K562 (cell line): ENCODE data around the gene GLG1. TPM values are rescaled to one million over a fixed set of nuclear protein-coding genes. Genes with fewer than 3 reads are reported as not detected.

Experiments used
- ATAC-seq: fragments of 200-7000 bp; cut with Tn5 transposase; 3 replicates; pipeline ENCODE4 v1.9.1; 2020; ENCODE audit warnings: moderate library complexity
- BruUV-seq: library from RNA; stranded (reverse); fragments of 400-500 nt; replicated peaks from 2 replicates; lab custom pipeline; 2021; lab: Mats Ljungman, UMichigan
- CTCF ChIA-PET: fragments of 300-600 bp; formaldehyde crosslinking; extraction: SDS; loops from one replicate; lab custom pipeline; 2021; ENCODE audit warnings: low intra/inter-chr PET ratio; lab: Yijun Ruan, JAX
- POLR2A ChIA-PET: fragments of 300-600, 350-650 bp; sonication (Branson Sonifier 250); formaldehyde crosslinking; extraction: SDS; loops from one replicate; lab custom pipeline; 2021; ENCODE audit warnings: antibody characterized with exemption, inconsistent platforms; lab: Yijun Ruan, JAX
- DNase-seq, 4 experiments: peaks; one replicate each; pipeline versions ENCODE4 v3.0.0 to v3.0.0-alpha.2; 2011 to 2018; ENCODE audit warnings: low spot score in 3 of 4, mixed read lengths in 3 of 4; ENCODE audit errors: extremely low read depth in 1 of 4
- FAIRE-seq: peaks from 2 replicates; lab custom pipeline; 2011; peaks lifted over from hg19 to GRCh38; lab: Jason Lieb, UNC
- H2AFZ ChIP-seq: 2 replicates; pipeline ENCODE4 v1.6.0; 2011; ENCODE audit warnings: low read depth, low read length, control low read depth, inconsistent platforms
- H3K27ac ChIP-seq: fragments of 200-600 bp; 3 replicates; pipeline ENCODE4 v1.8.0; 2011; ENCODE audit warnings: low read depth, mild to moderate bottlenecking, control low read depth, inconsistent platforms, low read length, moderate library complexity, mixed read lengths; ENCODE audit errors: extremely low read depth
- H3K27me3 ChIP-seq, 2 experiments: fragments of 300-600 bp in 1 of 2; 2 replicates in 1 of 2; 3 replicates in 1 of 2; pipeline versions ENCODE4 v1.6.0 to v1.8.0; 2011; ENCODE audit warnings: inconsistent platforms in 2 of 2, low read length in 2 of 2, mild to moderate bottlenecking in 1 of 2, mixed read lengths in 1 of 2, moderate library complexity in 1 of 2; ENCODE audit not compliant: control insufficient read depth in 2 of 2, insufficient read depth in 2 of 2
- H3K36me3 ChIP-seq: fragments of 300-600 bp; 3 replicates; pipeline ENCODE4 v1.8.0; 2011; ENCODE audit warnings: mild to moderate bottlenecking, low read length, inconsistent platforms; ENCODE audit not compliant: control insufficient read depth, insufficient read depth
- H3K4me1 ChIP-seq, 2 experiments: fragments of 200-600 bp in 1 of 2; replicated peaks in 1 of 2; 2 replicates in 1 of 2; 3 replicates in 1 of 2; pipeline versions ENCODE4 v1.5.1 to v1.8.0; 2011; ENCODE audit warnings: inconsistent platforms in 2 of 2, low read length in 2 of 2, mild to moderate bottlenecking in 1 of 2, mixed read lengths in 1 of 2, moderate library complexity in 1 of 2; ENCODE audit not compliant: control insufficient read depth in 2 of 2, insufficient read depth in 2 of 2
- H3K4me2 ChIP-seq: 2 replicates; pipeline ENCODE4 v1.6.1; 2011; ENCODE audit warnings: low read length, control low read depth, inconsistent platforms, mixed read lengths; ENCODE audit not compliant: insufficient read depth
- H3K4me3 ChIP-seq: fragments of 200-600 bp; sonication (generic), shearing (Covaris generic); 2 replicates; pipeline ENCODE4 v1.5.1; 2016; ENCODE audit warnings: control low read depth, inconsistent platforms
- H3K79me2 ChIP-seq: fragments of 200-600 bp; 3 replicates; pipeline ENCODE4 v1.8.0; 2011; ENCODE audit warnings: low read length, inconsistent platforms; ENCODE audit not compliant: control insufficient read depth, insufficient read depth
- H3K9ac ChIP-seq, 2 experiments: 2 replicates each; pipeline versions ENCODE4 v1.6.0 to v1.6.1; 2011; ENCODE audit warnings: low read depth in 2 of 2, low read length in 2 of 2, control low read depth in 1 of 2, inconsistent platforms in 1 of 2, mild to moderate bottlenecking in 1 of 2, mixed read lengths in 1 of 2; ENCODE audit not compliant: insufficient read depth in 1 of 2
- H3K9me1 ChIP-seq: one replicate; pipeline ENCODE4 v1.6.0; 2011; ENCODE audit warnings: inconsistent platforms, mild to moderate bottlenecking, low read length, moderate library complexity; ENCODE audit not compliant: control insufficient read depth, insufficient read depth
- H3K9me3 ChIP-seq: replicated peaks from 2 replicates; pipeline ENCODE4 v1.5.1; 2011; ENCODE audit warnings: low read depth, low read length, inconsistent platforms; ENCODE audit not compliant: control insufficient read depth, insufficient read depth
- H4K20me1 ChIP-seq: replicated peaks from 2 replicates; pipeline ENCODE4 v1.6.1; 2011; ENCODE audit warnings: low read length, inconsistent platforms, mixed read lengths; ENCODE audit not compliant: control insufficient read depth, insufficient read depth
- ATF7 ChIP-seq: fragments of 450-650 bp; IDR thresholded peaks from 2 replicates; pipeline ENCODE4 v1.7.1; 2014; ENCODE audit warnings: mild to moderate bottlenecking, moderate library complexity
- CC2D1A ChIP-seq: fragments of 450-650 bp; IDR thresholded peaks from 2 replicates; pipeline ENCODE4 v1.6.1; 2017; ENCODE audit warnings: mild to moderate bottlenecking
- DPF2 ChIP-seq: fragments of 450-650 bp; IDR thresholded peaks from 2 replicates; pipeline ENCODE4 v1.6.1; 2016
- FOXA3 ChIP-seq, 2 experiments: fragments of 450-650 bp in 1 of 2; sonication (generic) in 1 of 2; formaldehyde crosslinking; IDR thresholded peaks in 1 of 2; conservative IDR thresholded peaks in 1 of 2; 2 replicates each; pipeline versions ENCODE4 v1.4.0 to v1.8.0; 2020 to 2022; ENCODE audit warnings: mild to moderate bottlenecking in 2 of 2, missing genetic modification reagents in 1 of 2
- MYBL2 ChIP-seq, 2 experiments: fragments of 450-650 bp in 1 of 2; sonication (generic) in 1 of 2; formaldehyde crosslinking in 1 of 2; IDR thresholded peaks; 2 replicates each; pipeline versions ENCODE4 v1.6.1 to v1.8.1; 2017 to 2022; ENCODE audit warnings: borderline replicate concordance in 1 of 2, inconsistent platforms in 1 of 2, low read depth in 1 of 2, mild to moderate bottlenecking in 1 of 2, missing genetic modification reagents in 1 of 2, moderate library complexity in 1 of 2
- WHSC1 ChIP-seq: IDR thresholded peaks from one replicate; pipeline ENCODE4 v1.6.1; 2012; ENCODE audit warnings: low read length, control low read depth, inconsistent platforms
- ZNF175 ChIP-seq: fragments of 200-800 bp; sonication (Bioruptor generic); IDR thresholded peaks from 2 replicates; pipeline ENCODE4 v1.6.1; 2016; ENCODE audit warnings: low read depth, mild to moderate bottlenecking, missing genetic modification characterization, missing compliant biosample characterization
- ZNF311 ChIP-seq: fragments of 250-450 bp; sonication (Bioruptor Pico); IDR thresholded peaks from 2 replicates; pipeline ENCODE4 v1.4.0; 2020; ENCODE audit warnings: mild to moderate bottlenecking, moderate library complexity
- WGBS: fragments of 100-300 bp; shearing (Covaris generic); methylation state at CpG from one replicate; pipeline ENCODE4 v1.1.6; 2016; ENCODE audit warnings: low coverage, mixed read lengths; ENCODE audit not compliant: insufficient coverage; ENCODE audit errors: missing lambda C conversion rate; 5-methylcytosine and 5-hydroxymethylcytosine counted together
- in situ Hi-C: fragments of 300-500 bp; cut with MboI; formaldehyde crosslinking; loops from 4 replicates; pipeline ENCODE4 v1.15.0; 2018; ENCODE audit warnings: inconsistent platforms, mixed read lengths
- intact Hi-C: fragments of 100-400 bp; cut with micrococcal nuclease; formaldehyde crosslinking; loops from 2 replicates; pipeline ENCODE4 v1.14.2; 2022
- polyA plus RNA-seq, 8 experiments: library from polyadenylated mRNA; depleted of rRNA in 4 of 8; stranded (reverse) in 5 of 8; unstranded in 3 of 8; fragments of >200 nt; fragmentation: Nextera tagmentation in 2 of 8; fragmentation: Illumina TruSeq in 1 of 8; extraction: Ambion mirVana in 2 of 8; extraction: Trizol in 1 of 8; gene quantifications; 2 replicates each; pipeline versions ENCODE4 v1.2.1 to v1.2.3, GENCODE V29; 2011 to 2014; ENCODE audit warnings: inconsistent platforms in 1 of 8, missing spikeins in 1 of 8
- total RNA-seq, 7 experiments: library from RNA; depleted of rRNA in 6 of 7; stranded (reverse); fragments of >200 nt in 6 of 7; fragmentation: Illumina TruSeq in 2 of 7; extraction: Trizol in 2 of 7; gene quantifications; 2 replicates each; pipeline versions ENCODE4 v1.2.1 to v1.2.3, GENCODE V29; 2011 to 2021; ENCODE audit warnings: low replicate concordance in 1 of 7

The GLG1 gene
- total and polyA plus RNA-seq, 9 of the 15 experiments (the other 6 are each of a cell fraction or from before 2014, with no cell fraction given), result 6.2 to 36.0 (median 23.6) TPM

GRCh38 chr16:74625500-74626350 lies 18.8 kb upstream of the GLG1 start:
- Histone ChIP-seq H3K36me3 (peaks cover 96% of the 10 kb centered on the region), H3K4me3 (no peak overlapping the region), H3K4me2 (no peak overlapping the region), H3K9ac (no peak overlapping the region), H3K4me1 (no peaks in the 10 kb centered on the region), H3K9me1 (peaks cover 2% of the 10 kb centered on the region), H4K20me1 (0 out of 2 replicates have a peak, but pooled peaks cover 7% of the 10 kb centered on the region), H3K27ac (no peak overlapping the region), H3K27me3 (no peaks in the 10 kb centered on the region), H2AFZ (no peak overlapping the region), H3K79me2 (no peaks in the 10 kb centered on the region), H3K9me3 (no peaks in the 10 kb centered on the region)
- CTCF ChIA-PET, result no interaction called here
- in situ Hi-C loops (no loop called here), intact Hi-C loops (no loop called here)
- DNase-seq (no peak), ATAC-seq (no peak), FAIRE-seq (no peak)
- 91% methylated on average over 13 of the region's 14 CpGs for WGBS
- POLR2A ChIA-PET, result interaction anchor here (0.6 to 1.5 kb wide), 5 partner anchors 14 to 321 kb away, joined by 3 read pairs; no protein-coding TSS in a partner anchor
- TF ChIP-seq CC2D1A (no peak), ZNF175 (CRISPR knock-in tag) (no peak), ATF7 (no peak), FOXA3 (CRISPR knock-in tag; conservative IDR thresholded peaks at IDR 0.05 in 1 of 2, IDR thresholded peaks at IDR 0.05 in 1 of 2) (no peak), DPF2 (no peak), MYBL2 (IDR thresholded peaks at IDR 0.05; ENCODE audit: low read depth) (no peak), MYBL2 (CRISPR knock-in tag; IDR thresholded peaks at IDR 0.05; ENCODE audit: borderline replicate concordance) (no peak), WHSC1 (no peak), ZNF311 (CRISPR knock-in tag) (no peak)
- no TSS peak for BruUV-seq
